CD4-positive, alpha-beta T cell treated with Interleukin-17A for 4 hours (primary cell): Measurements from ENCODE around the gene SDK1.
A peak's percentile ranks its signal among the peaks of the same experiment; 100 is the strongest.

Source experiments
- DNase-seq: peaks from one replicate; pipeline ENCODE4 v3.0.0-alpha.2; 2020; ENCODE audit warnings: mixed read lengths

The SDK1 gene

DNA sequence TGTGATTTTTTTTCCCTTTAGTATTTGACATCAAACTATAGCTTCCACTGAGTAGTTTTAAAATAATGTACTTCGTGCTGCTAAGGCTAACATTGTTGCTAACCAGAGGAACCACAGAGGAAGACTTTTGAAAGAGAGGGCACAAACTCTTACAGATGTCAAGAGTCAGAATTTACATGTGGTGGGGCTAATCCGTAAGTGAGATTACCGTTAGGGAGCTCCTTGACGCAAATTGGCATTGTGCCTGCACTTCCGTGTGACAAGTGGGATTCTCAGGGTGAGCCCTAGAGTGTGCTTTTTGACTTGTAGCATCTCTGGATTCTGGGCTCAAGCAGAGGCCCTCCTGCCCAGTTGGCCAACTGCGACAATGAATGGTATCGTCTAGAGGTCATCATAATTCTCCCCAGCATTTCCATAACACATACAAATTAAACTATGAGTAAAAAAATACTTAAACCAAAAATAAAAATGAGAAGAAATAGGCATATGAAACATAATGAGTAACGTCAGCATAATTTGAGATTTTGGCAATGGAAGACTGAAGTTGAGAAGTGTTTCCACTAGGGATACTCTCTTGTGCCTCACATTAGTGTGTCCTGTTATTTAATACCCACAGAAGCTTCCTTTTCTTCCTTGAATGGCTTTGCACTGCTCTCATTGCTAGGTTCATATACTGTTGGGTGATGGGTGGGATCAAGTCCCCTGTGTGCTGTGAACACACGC is 164.0 kb downstream of the SDK1 start:
- DNase-seq = peak; percentile 58

DNA sequence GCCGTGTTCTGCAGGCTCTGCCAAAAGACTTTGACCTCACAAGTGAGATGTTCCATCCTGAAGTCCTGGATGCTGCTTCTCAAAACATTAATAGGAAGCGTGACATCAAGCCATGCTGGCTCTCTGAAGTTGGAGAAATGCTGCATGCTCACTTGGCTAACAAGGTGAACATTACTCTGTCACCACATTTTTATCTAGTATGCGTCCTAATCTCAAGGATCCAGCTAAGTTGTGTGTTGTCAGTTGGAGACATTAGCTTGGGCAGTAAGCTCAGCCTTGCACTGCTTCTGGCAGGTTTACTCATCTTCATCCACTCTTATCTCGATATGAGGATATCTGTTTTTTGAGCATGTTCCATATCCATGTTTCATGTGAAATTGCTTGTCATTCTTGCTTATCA is 165.2 kb downstream of the SDK1 start:
- DNase-seq = no peak

GRCh38 chr7:3469641-3470040 is 168.6 kb downstream of the SDK1 start:
- DNase-seq = no peak

DNA sequence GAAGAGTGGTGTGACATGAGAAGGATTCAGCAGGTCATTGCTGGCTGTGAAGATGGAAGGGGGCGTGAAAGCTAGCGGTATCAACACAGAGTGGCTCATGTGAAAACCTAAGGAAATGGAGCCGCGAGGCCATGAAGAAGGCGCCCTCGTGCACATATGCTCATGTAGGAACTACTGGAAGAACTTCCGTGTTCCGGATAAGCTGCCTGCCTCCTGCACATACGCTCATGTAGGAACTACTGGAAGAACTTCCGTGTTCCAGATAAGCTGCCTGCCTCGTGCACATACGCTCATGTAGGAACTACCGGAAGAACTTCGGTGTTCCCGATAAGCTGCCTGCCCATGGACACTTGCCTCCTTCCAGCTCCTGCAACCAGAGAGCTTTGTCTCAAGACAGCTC is 179.1 kb downstream of the SDK1 start:
- DNase-seq = no peak

DNA sequence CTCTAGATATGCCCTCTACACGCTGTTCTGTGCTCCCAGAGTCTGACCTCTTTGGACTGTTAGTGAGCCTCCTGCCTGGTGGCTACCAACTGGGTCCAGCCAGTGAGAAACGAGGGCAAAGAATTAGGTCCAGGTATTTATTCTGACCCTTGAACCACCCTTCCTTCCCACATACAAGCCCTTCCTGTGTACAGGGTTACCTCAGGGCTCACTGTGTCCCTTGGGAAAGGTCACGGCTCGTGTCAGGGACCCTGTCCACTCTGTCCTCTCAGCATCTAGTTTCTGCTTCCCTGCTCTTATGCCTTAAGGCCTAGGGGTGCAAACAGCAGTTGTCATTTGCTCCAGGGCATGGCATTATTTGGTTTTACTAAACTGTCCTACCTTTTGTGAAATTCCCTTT is 180.4 kb downstream of the SDK1 start:
- DNase-seq = no peak

DNA sequence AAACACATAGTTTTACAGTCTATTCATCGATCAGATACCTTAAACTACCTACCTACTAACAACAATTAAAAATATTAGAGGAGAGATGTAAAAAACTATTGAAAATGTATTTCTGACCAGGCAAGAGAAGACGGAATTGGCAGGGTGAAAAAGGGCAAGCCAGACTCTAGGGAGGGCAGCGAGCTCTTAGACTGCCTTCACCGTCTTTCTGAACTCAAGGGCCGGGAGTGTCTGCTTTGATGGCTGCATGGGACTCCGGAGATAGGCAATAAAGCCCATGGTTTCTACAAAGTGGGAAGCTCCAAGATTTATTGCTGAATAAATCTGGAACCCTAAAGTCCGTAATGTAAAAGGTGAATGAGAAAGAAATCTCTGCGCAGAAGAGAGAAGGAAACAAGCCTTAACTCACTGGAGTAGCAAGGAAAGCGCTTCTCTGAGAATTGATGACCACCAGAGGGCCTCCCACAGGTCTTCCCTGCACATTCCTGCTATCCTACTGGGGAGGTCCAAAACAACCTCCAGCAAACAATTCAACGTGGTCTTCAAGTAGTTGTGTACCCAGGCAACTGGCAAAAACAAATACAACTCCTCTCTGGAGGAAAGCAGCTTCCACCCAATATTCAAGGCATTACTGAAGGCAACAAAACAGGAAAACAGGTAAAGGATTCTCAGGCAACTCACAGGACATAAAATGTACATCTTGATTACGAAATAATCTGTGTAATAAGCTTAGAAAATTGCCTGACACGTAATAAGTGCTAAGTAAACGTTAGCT is 181.3 kb downstream of the SDK1 start:
- DNase-seq = peak; percentile 12

DNA sequence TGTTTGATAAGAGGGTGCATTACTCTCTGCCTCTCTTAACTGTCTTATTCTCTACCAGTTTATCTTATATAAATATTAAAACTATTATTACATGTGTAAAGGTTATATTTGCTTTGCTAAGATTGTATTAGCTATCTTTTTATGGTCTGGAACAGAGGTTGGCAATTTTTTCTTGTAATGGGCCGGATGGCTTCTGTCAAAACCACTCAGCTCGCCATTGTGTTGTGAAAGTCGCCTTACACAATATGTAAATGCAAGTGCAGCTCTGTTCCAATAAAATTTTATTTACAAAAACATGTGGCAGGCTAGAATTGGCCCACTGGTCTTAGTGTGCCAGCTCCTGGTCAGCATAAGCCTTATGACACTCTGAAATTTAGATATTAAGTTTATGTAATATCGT is 185.8 kb downstream of the SDK1 start:
- no peak for DNase-seq

DNA sequence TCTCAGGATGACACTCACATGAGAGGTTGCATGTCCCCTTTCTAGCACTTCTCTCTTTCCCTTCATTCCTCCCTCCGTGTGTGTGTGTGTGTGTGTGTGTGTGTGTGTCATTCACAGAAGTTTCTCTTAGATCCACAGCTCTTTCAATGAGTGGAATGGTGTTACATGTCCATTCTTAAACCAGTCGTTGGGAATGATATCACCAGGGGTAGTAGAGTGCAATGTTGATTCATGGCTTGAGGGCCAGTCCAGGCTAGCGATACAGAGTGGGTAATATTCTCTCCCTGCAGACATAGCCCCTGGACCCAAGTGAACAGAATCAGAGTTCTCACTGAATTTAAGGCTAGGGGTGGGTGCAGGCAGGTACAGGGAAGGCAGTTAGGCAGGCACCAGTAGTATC is 187.8 kb downstream of the SDK1 start:
- DNase-seq = no peak

GRCh38 chr7:3493499-3493898 is 192.4 kb downstream of the SDK1 start:
- DNase-seq = no peak

DNA sequence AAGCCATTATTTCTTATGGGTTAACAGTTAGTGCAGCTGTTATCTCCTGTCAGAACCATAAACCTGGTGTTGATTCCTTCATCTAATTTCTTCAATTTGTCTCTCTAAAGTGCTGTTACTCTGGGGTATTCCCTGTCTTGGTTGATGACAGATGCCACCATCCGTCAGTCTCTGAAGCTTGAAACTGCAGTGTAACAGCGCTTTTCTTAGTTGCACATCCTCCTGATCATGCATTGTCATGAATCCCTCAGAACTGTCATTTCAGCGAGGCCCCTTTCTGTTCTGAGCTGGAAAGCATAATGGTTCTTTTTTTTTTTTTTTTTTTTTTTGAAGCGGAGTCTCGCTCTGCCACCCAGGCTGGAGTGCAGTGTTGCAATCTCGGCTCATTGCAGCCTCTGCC is 193.9 kb downstream of the SDK1 start:
- no peak for DNase-seq

DNA sequence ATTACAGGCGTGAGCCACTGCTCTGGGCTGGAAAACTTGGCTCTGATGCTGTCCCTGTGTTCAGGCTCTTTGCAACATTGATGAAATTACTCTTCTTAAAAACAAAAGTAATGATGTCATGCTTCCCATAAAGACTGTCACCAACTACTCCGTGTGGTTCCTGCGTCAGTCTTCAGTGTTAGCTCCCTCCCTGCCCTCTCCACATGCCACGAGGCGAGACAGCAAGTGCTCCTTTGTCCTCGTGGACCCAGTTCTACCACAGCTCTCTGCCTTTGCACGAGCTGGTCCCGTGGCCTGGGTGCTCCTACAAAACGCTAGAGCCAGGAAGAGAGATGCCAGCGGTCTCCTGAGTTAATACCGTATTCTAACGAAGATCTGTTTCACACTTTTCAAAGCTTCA is 194.5 kb downstream of the SDK1 start:
- DNase-seq = no peak

DNA sequence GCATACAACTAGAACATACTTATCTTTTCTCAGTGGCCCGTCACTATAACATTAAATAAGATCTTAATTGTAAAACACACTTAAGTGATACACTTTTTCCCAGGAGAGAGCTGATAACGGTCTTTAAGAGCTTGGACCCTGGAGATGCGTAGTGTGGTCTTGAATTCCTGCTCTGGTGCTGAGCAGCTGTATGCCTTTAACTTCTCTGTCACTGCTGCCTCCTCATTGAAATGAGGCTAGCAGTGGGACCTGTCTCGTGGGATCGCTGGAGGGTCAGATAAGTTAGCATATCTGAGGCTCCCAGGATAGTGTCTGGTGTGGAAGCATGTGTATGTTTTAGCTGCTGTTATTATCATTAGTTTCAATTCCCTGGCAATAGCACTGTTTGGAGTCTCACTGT is 194.9 kb downstream of the SDK1 start:
- no peak for DNase-seq

DNA sequence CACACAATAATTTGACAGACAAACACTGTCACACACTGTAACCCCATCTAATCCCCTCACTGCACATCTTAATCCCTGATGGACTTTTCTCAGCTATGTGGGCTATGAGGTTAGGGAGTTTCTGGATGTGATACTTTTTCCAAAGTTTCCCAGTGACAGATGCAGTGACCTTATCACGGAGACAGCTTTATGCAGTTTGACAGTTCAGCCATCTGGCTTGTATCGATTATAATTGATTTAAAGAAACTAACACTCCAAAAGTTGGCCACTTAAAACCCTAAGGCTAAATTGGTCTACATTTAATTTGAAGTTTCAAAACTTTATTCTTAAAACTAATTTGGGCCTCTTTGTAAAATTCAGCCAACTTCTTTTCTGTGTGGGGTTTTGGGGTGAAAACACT is 196.7 kb downstream of the SDK1 start:
- no peak for DNase-seq

DNA sequence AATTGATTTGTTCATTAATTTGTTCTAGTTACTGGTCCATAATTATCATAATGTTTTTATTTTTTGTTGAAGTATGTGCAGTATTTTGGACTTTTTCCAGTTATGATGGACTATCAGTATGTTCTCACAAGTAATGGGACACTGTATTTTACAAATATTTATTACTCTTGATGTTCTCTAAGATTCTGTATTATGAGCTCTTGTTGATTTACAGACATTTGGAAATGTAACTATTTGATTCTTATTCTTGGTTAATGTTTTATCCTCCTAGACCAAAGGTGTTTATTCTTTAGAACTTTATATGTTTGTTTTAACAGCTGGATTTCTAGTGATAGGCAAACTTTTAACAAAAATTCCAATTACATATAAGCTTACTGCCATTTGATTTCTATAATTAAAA is 200.6 kb downstream of the SDK1 start:
- DNase-seq = no peak

DNA sequence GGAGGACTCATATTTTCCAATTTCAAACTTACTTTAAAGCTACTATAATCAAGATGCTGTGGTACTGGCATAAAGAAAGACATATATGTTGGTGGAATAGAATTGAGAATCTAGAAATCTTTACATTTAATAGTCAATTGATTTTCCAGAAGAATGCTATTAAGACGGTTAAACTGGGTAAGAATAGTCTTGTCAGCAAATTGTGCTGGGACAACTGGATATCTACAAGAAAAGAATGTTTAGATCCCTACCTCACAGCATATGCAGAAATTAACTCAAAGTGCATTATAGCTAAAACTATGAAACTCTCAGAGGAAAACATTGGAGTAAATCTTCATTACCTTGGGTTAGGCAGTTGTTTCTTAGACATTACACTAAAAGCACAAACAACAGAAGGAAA is 203.3 kb downstream of the SDK1 start:
- DNase-seq = no peak

GRCh38 chr7:3510101-3511020 is 209.3 kb downstream of the SDK1 start:
- DNase-seq = no peak

GRCh38 chr7:3517344-3517743 is 216.3 kb downstream of the SDK1 start:
- DNase-seq = no peak

GRCh38 chr7:3518546-3518945 is 217.5 kb downstream of the SDK1 start:
- DNase-seq = no peak

DNA sequence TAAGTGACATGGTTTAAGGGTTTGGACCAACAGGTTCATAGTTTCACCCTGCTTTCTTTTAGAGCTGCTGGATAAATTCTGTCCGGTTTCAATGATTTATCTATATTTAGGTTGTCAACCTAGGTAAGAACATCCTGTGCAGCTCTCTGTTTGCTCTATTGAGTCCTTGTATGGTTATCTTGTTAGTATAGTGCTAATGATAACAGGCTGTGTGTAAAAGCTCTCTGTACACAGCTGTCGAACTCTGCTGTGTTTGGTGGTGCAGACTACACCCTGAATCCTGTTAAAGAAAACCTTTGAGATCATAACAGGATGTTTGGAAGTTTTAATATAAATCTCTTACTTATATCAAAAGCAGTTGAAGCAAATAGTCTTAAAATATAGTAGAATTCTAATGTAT is 219.2 kb downstream of the SDK1 start:
- DNase-seq = no peak

- DNase-seq = no peak
Observed at GRCh38 chr7:3527496-3528124, 226.6 kb downstream of the SDK1 start.

- no peak for DNase-seq
Observed at GRCh38 chr7:3533040-3533439, 232.0 kb downstream of the SDK1 start.

- no peak for DNase-seq
Observed at GRCh38 chr7:3537210-3537875, 236.3 kb downstream of the SDK1 start.

- DNase-seq = no peak
Observed at GRCh38 chr7:3538041-3538440, 237.0 kb downstream of the SDK1 start.
